Measurements from ENCODE around the gene KAT14. TPM values are rescaled to one million over a fixed set of nuclear protein-coding genes. Genes with fewer than 3 reads are reported as not detected.
A peak's percentile ranks its signal among the peaks of the same experiment; 100 is the strongest.

KAT14 gene
- total RNA-seq, 1 donor from 2014 or later, result 14.5 TPM

DNA sequence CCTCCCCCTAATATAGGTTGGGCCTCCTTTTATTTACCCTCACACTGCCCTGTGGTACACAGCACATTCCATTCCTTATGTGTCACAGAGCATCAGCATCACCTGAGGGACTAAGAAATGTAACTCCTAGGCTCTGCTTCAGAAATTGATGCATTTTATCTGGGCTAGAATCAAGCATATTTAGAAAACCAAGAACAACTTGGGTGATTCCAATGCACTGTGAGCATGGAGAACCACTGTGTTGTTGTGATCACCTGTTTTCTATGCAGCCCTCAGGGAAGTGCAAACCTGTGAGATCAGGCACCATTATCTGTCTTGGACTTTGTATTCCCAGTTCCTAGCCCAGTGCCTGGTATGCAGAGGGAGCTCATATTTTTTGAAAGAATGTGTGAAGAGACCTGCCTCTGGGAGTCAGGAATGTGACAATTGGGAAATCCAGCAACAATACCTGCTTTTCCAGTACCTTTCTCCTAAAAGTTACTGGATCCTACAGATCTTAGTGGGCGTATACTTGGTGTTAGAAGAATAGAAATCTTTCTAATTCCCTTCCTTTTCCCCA lies 7.0 kb downstream of the KAT14 start:
- peak; percentile 5 for DNase-seq (ENCODE audit: low read depth)
- TF ChIP-seq, protein P1, sequence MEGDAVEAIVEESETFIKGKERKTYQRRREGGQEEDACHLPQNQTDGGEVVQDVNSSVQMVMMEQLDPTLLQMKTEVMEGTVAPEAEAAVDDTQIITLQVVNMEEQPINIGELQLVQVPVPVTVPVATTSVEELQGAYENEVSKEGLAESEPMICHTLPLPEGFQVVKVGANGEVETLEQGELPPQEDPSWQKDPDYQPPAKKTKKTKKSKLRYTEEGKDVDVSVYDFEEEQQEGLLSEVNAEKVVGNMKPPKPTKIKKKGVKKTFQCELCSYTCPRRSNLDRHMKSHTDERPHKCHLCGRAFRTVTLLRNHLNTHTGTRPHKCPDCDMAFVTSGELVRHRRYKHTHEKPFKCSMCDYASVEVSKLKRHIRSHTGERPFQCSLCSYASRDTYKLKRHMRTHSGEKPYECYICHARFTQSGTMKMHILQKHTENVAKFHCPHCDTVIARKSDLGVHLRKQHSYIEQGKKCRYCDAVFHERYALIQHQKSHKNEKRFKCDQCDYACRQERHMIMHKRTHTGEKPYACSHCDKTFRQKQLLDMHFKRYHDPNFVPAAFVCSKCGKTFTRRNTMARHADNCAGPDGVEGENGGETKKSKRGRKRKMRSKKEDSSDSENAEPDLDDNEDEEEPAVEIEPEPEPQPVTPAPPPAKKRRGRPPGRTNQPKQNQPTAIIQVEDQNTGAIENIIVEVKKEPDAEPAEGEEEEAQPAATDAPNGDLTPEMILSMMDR (IDR thresholded peaks at IDR 0.05; ENCODE audit: insufficient read depth, low read length, poor library complexity, severe bottlenecking), result no peak
- Histone ChIP-seq H3K4me3 (ENCODE audit: low read depth, low read length) (no peak overlapping the region), H3K27me3 (ENCODE audit: control insufficient read depth, insufficient read depth, low read length) (no peaks in the 10 kb centered on the region), H3K36me3 (ENCODE audit: control insufficient read depth, insufficient read depth, low read length) (no peaks in the 10 kb centered on the region)

DNA sequence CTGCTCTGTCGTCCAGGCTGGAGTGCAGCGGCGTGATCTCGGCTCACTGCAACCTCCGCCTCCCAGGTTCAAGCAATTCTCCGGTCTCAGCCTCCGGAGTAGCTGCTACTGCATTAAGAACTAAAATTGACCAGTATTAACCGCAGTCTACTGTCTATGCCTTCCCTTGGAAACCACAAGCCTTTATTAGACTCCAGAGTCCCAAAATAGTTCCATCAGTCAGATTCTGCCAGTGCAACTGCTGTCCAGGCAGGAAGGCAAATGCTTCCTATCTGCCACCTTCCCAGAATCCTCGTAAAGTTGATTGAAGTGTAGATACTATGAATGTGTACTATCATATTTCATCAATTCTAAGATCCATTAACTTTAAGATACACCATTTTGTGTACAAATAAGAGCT lies 16.7 kb downstream of the KAT14 start:
- TF ChIP-seq, protein P1 (IDR thresholded peaks at IDR 0.05; ENCODE audit: insufficient read depth, low read length, poor library complexity, severe bottlenecking), result no peak
- Histone ChIP-seq H3K36me3 (ENCODE audit: control insufficient read depth, insufficient read depth, low read length) (no peaks in the 10 kb centered on the region), H3K27me3 (ENCODE audit: control insufficient read depth, insufficient read depth, low read length) (no peaks in the 10 kb centered on the region), H3K4me3 (ENCODE audit: low read depth, low read length) (no peak overlapping the region)
- DNase-seq (ENCODE audit: low read depth), result no peak

- TF ChIP-seq, protein P1 (IDR thresholded peaks at IDR 0.05; ENCODE audit: insufficient read depth, low read length, poor library complexity, severe bottlenecking), result no peak
- DNase-seq (ENCODE audit: low read depth), result no peak
- Histone ChIP-seq H3K36me3 (ENCODE audit: control insufficient read depth, insufficient read depth, low read length) (no peaks in the 10 kb centered on the region), H3K4me3 (ENCODE audit: low read depth, low read length) (no peak overlapping the region), H3K27me3 (ENCODE audit: control insufficient read depth, insufficient read depth, low read length) (no peaks in the 10 kb centered on the region)
Observed at GRCh38 chr20:18156045-18156444, 18.4 kb downstream of the KAT14 start.

DNA sequence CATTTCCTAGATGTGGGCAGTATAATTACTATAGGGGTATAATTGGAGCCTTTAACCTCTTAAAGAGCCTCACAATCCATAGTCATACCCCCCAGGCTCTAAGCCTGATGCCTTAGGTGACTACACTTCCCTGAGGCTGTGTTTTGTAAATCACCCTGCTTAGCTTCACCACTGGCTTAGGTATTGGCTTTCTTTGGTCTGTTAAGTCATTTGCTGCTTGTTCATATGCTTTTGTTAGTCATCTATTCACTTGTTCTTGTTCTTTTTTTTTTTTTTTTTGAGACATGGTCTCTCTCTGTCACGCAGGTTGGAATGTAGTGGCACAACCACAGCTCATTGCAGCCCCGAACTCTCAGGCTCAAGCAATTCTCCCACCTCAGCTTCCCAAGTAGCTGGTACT lies 26.7 kb downstream of the KAT14 start:
- DNase-seq (ENCODE audit: low read depth), result peak; percentile 61
- TF ChIP-seq, protein P1 (IDR thresholded peaks at IDR 0.05; ENCODE audit: insufficient read depth, low read length, poor library complexity, severe bottlenecking), result no peak
- H3K27me3 ChIP-seq (ENCODE audit: control insufficient read depth, insufficient read depth, low read length), result no peaks in the 10 kb centered on the region
- H3K36me3 ChIP-seq (ENCODE audit: control insufficient read depth, insufficient read depth, low read length), result peaks cover 2% of the 10 kb centered on the region
- no peak overlapping the region for H3K4me3 ChIP-seq (ENCODE audit: low read depth, low read length)

- no peaks in the 10 kb centered on the region for H3K27me3 ChIP-seq (ENCODE audit: control insufficient read depth, insufficient read depth, low read length)
- TF ChIP-seq, protein P1 (IDR thresholded peaks at IDR 0.05; ENCODE audit: insufficient read depth, low read length, poor library complexity, severe bottlenecking), result no peak
- H3K4me3 ChIP-seq (ENCODE audit: low read depth, low read length), result no peak overlapping the region
- H3K36me3 ChIP-seq (ENCODE audit: control insufficient read depth, insufficient read depth, low read length), result peaks cover 2% of the 10 kb centered on the region
- no peak for DNase-seq (ENCODE audit: low read depth)
Observed at GRCh38 chr20:18165553-18165952, 27.9 kb downstream of the KAT14 start.

- Histone ChIP-seq H3K27me3 (ENCODE audit: control insufficient read depth, insufficient read depth, low read length) (no peaks in the 10 kb centered on the region), H3K36me3 (ENCODE audit: control insufficient read depth, insufficient read depth, low read length) (peaks cover 2% of the 10 kb centered on the region)
- DNase-seq (ENCODE audit: low read depth), result no peak
Observed at GRCh38 chr20:18166241-18166881, 28.7 kb downstream of the KAT14 start.

More at GRCh38 chr20:18166241-18166881, 28.7 kb downstream of the KAT14 start:
- H3K4me3 ChIP-seq (ENCODE audit: low read depth, low read length), result no peak overlapping the region
- TF ChIP-seq, protein P1 (IDR thresholded peaks at IDR 0.05; ENCODE audit: insufficient read depth, low read length, poor library complexity, severe bottlenecking), result no peak
